ENCODE measurements around the gene MACF1.
A peak's percentile ranks its signal among the peaks of the same experiment; 100 is the strongest.

Gene MACF1

GRCh38 chr1:39406533-39407450 is 202.3 kb downstream of the MACF1 start:
- TF ChIP-seq CTCF (conservative IDR thresholded peaks at IDR 0.05; ENCODE audit: low read length) = no peak
- H3K4me3 ChIP-seq (ENCODE audit: low read length) = no peak overlapping the region
- peak; percentile 90 for DNase-seq (ENCODE audit: low read depth)

DNA sequence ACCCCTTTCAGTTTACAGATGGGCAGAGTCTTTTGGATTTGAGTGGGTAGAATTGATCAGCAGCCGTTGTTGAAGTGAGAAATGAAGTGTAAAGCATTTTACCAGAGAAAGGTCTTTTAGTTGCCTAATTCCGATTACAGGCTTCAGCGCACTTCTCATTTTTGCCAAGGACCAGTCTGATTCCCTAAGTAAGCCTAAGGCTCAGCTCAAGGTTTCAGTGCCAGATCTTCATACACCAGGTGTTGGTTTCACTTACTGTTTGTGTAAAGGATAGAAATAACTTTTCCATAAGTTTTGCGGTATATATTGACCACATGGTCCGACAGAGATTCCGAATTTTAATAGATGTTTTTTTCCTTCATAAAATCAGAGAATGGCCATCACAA is 203.0 kb downstream of the MACF1 start:
- no peak overlapping the region; the same call in 1 of the 2 replicates for H3K4me3 ChIP-seq (ENCODE audit: low read length)
- no peak for TF ChIP-seq CTCF (conservative IDR thresholded peaks at IDR 0.05; ENCODE audit: low read length)
- DNase-seq (ENCODE audit: low read depth) = no peak

DNA sequence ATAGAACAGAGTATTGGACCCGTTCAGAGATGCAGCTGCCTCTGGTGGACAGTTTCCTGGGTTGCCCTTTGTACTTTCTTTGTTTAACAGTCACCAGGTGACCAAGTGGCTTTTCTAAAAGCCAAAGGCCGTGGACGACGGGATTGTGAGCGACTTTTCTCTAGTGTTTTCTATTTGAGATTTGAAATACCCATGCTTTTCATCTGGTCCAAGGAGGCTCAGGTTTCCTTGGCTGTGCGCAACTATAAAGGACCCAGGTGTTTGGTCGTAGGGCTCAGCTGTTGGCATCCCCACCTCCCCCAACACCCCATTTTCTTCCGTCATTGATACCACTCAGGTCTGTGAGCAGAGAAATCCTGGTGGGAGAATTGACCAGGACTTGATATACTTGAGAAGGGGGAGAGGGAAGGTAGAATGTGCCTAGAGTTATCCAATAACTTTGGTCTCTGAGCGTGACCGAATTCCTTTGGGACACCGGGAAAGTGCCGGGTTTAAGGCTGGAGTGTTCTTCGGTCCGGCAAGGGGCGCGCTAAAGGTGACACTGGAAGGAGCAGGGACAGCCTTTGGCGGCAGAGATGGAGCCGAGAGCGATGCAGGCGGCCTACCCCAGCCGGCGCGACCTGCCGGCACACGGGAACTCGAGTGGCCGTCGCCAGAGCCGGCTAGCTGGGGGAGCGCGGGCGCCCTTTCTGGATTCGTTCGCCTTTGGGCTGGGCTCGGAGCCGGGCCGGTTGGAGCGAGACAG is 203.6 kb downstream of the MACF1 start:
- H3K4me3 ChIP-seq (ENCODE audit: low read length) = peak overlapping the region; percentile 70
- TF ChIP-seq CTCF (conservative IDR thresholded peaks at IDR 0.05; ENCODE audit: low read length) = no peak
- no peak for DNase-seq (ENCODE audit: low read depth)

DNA sequence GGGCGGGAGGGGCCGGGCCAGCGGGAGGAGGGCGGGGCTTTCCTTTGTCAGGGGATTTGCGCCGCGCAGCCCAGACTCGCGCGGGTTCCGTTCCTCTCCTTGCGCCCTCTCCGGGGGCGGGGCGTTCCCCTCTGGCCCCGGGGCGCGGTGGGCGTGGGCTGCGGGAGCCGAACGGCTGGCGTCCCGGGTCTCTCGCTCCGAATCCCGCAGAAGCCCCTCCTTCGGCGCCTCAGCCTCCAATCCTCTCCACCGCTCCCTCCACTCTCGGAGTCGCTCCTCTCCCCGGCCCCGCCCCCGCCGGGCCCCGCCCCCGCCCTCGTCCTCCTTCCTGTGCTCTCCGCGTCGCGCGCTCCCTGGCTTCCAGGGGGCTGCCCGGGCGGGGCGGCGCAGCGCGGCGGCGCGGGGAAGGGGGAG is 204.2 kb downstream of the MACF1 start:
- TF ChIP-seq CTCF (conservative IDR thresholded peaks at IDR 0.05; ENCODE audit: low read length) = no peak
- H3K4me3 ChIP-seq (ENCODE audit: low read length) = peak overlapping the region; percentile 82
- DNase-seq (ENCODE audit: low read depth) = peak; percentile 97

- no peak for TF ChIP-seq CTCF (conservative IDR thresholded peaks at IDR 0.05; ENCODE audit: low read length)
- DNase-seq (ENCODE audit: low read depth) = peak; percentile 87
- peak overlapping the region; percentile 82 for H3K4me3 ChIP-seq (ENCODE audit: low read length)
These were observed 204.7 kb downstream of the MACF1 start for GRCh38 chr1:39409055-39409816.

- peak overlapping the region; percentile 82 for H3K4me3 ChIP-seq (ENCODE audit: low read length)
- DNase-seq (ENCODE audit: low read depth) = peak; percentile 96
- peak; percentile 97 for TF ChIP-seq CTCF (conservative IDR thresholded peaks at IDR 0.05; ENCODE audit: low read length)
These were observed 206.5 kb downstream of the MACF1 start for GRCh38 chr1:39410915-39411436.

All from AG10803 (cell line).